ENCODE data around the gene SYCP2L. TPM values are rescaled to one million over a fixed set of nuclear protein-coding genes. Genes with fewer than 3 reads are reported as not detected.

The SYCP2L gene
- total and polyA plus RNA-seq, 10 of the 15 experiments (the other 5 are each of a cell fraction or from before 2014, with no cell fraction given) = 0.03 to 0.12 (median 0.04) TPM; not detected in 7

GRCh38 chr6:10968776-10969175, 81.9 kb downstream of the SYCP2L start (continued):
- TF ChIP-seq, protein P1, sequence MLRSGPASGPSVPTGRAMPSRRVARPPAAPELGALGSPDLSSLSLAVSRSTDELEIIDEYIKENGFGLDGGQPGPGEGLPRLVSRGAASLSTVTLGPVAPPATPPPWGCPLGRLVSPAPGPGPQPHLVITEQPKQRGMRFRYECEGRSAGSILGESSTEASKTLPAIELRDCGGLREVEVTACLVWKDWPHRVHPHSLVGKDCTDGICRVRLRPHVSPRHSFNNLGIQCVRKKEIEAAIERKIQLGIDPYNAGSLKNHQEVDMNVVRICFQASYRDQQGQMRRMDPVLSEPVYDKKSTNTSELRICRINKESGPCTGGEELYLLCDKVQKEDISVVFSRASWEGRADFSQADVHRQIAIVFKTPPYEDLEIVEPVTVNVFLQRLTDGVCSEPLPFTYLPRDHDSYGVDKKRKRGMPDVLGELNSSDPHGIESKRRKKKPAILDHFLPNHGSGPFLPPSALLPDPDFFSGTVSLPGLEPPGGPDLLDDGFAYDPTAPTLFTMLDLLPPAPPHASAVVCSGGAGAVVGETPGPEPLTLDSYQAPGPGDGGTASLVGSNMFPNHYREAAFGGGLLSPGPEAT (IDR thresholded peaks at IDR 0.05; ENCODE audit: low read depth) = no peak
- TF ChIP-seq RAD51 (IDR thresholded peaks at IDR 0.05) (no peak), RFX5 (IDR thresholded peaks at IDR 0.05; ENCODE audit: low read depth, low read length) (no peak), BACH1 (IDR thresholded peaks at IDR 0.05; ENCODE audit: borderline replicate concordance) (no peak), IKZF2 (IDR thresholded peaks at IDR 0.05) (no peak)
- TF ChIP-seq, protein P2, sequence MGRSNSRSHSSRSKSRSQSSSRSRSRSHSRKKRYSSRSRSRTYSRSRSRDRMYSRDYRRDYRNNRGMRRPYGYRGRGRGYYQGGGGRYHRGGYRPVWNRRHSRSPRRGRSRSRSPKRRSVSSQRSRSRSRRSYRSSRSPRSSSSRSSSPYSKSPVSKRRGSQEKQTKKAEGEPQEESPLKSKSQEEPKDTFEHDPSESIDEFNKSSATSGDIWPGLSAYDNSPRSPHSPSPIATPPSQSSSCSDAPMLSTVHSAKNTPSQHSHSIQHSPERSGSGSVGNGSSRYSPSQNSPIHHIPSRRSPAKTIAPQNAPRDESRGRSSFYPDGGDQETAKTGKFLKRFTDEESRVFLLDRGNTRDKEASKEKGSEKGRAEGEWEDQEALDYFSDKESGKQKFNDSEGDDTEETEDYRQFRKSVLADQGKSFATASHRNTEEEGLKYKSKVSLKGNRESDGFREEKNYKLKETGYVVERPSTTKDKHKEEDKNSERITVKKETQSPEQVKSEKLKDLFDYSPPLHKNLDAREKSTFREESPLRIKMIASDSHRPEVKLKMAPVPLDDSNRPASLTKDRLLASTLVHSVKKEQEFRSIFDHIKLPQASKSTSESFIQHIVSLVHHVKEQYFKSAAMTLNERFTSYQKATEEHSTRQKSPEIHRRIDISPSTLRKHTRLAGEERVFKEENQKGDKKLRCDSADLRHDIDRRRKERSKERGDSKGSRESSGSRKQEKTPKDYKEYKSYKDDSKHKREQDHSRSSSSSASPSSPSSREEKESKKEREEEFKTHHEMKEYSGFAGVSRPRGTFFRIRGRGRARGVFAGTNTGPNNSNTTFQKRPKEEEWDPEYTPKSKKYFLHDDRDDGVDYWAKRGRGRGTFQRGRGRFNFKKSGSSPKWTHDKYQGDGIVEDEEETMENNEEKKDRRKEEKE (IDR thresholded peaks at IDR 0.05) = no peak

- ChIA-PET SMC1A (ENCODE audit: uncharacterized antibody, unreplicated experiment) (no interaction called here), RAD21 (ENCODE audit: unreplicated experiment) (no interaction called here), CTCF (interaction anchor here (0.8 kb wide), 1 partner anchor 16 kb away, joined by 3 read pairs; no protein-coding TSS in a partner anchor), POLR2A (no interaction called here)
- BruUV-seq (replicated peaks) = no TSS peak
- Histone ChIP-seq H3K4me1 (ENCODE audit: control insufficient read depth, insufficient read depth, low read length) (no peaks in the 10 kb centered on the region), H3K9ac (ENCODE audit: control insufficient read depth, insufficient read depth, low read length) (no peak overlapping the region), H2AFZ (ENCODE audit: control insufficient read depth, low read depth, low read length) (no peak overlapping the region), H3K4me3 (no peak overlapping the region), H3K4me2 (ENCODE audit: control insufficient read depth, insufficient read depth) (no peak overlapping the region), H3K27me3 (replicated peaks in 1 of 2; ENCODE audit: control insufficient read depth in 2 of 2, insufficient read depth in 2 of 2, low read length in 1 of 2) (no peaks in the 10 kb centered on the region; a peak in 1 of 4 replicates), H3K36me3 (ENCODE audit: control insufficient read depth in 2 of 2, insufficient read depth in 2 of 2, low read length in 1 of 2) (no peaks in the 10 kb centered on the region), H4K20me1 (ENCODE audit: control insufficient read depth, insufficient read depth) (no peaks in the 10 kb centered on the region), H3K27ac (ENCODE audit: control insufficient read depth, insufficient read depth) (no peak overlapping the region), H3K79me2 (ENCODE audit: control insufficient read depth, insufficient read depth, low read length) (no peaks in the 10 kb centered on the region), H3K9me3 (replicated peaks; ENCODE audit: control insufficient read depth, insufficient read depth, low read length) (peaks cover 3% of the 10 kb centered on the region)
- no peak for FAIRE-seq
- 81% methylated on average over 3 of the region's 3 CpGs for WGBS (ENCODE audit: insufficient coverage, insufficient replicate concordance, low lambda C conversion rate, missing lambda C conversion rate)
- in situ Hi-C loops (cut with MboI) = no loop called here
- intact Hi-C loops (cut with micrococcal nuclease; ENCODE audit: unreplicated experiment) = no loop called here
- no peak for DNase-seq (ENCODE audit: low read depth, low spot score)
- ATAC-seq = no peak
- TF ChIP-seq NFIC (IDR thresholded peaks at IDR 0.05; ENCODE audit: low read depth, low read length) = no peak
- TF ChIP-seq, protein P3, sequence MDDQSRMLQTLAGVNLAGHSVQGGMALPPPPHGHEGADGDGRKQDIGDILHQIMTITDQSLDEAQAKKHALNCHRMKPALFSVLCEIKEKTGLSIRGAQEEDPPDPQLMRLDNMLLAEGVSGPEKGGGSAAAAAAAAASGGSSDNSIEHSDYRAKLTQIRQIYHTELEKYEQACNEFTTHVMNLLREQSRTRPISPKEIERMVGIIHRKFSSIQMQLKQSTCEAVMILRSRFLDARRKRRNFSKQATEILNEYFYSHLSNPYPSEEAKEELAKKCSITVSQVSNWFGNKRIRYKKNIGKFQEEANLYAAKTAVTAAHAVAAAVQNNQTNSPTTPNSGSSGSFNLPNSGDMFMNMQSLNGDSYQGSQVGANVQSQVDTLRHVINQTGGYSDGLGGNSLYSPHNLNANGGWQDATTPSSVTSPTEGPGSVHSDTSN (IDR thresholded peaks at IDR 0.05; ENCODE audit: insufficient replicate concordance, low read depth, low read length) = no peak
- TF ChIP-seq POU2F2 (IDR thresholded peaks at IDR 0.05; ENCODE audit: borderline replicate concordance, low read depth, low read length) = no peak
- TF ChIP-seq PAX5 (IDR thresholded peaks at IDR 0.05; ENCODE audit: borderline replicate concordance, low read depth, low read length) = no peak
- TF ChIP-seq ZNF592 (IDR thresholded peaks at IDR 0.05) = no peak
- TF ChIP-seq POLR2AphosphoS2 (IDR thresholded peaks at IDR 0.05; ENCODE audit: low read depth, low read length) = no peak
- no peak for TF ChIP-seq ZNF384 (IDR thresholded peaks at IDR 0.05; ENCODE audit: borderline replicate concordance, low read depth, low read length)
- no peak for TF ChIP-seq ZSCAN29 (IDR thresholded peaks at IDR 0.05)
These were observed 83.9 kb downstream of the SYCP2L start for GRCh38 chr6:10970731-10971130.

Data from GM12878 (cell line).